IPS-15b (cell line): ENCODE measurements around the gene C2orf81.
"Not testable (repeated sequence)": the region's sequence is repeated elsewhere in the genome, so short reads cannot be mapped to it uniquely, and the experiment has no call there.

Source experiments
- H3K27me3 ChIP-seq: one replicate; pipeline ENCODE4 v1.6.1; 2013; ENCODE audit warnings: low read length; ENCODE audit not compliant: control insufficient read depth, insufficient read depth
- H3K36me3 ChIP-seq: one replicate; pipeline ENCODE4 v1.6.1; 2013; ENCODE audit warnings: low read length; ENCODE audit not compliant: control insufficient read depth, insufficient read depth
- H3K4me1 ChIP-seq: one replicate; pipeline ENCODE4 v1.6.1; 2013; ENCODE audit warnings: mild to moderate bottlenecking, low read length; ENCODE audit not compliant: control insufficient read depth, insufficient read depth
- H3K4me3 ChIP-seq: one replicate; pipeline ENCODE4 v1.5.1; 2013; ENCODE audit warnings: low read depth, low read length
- H3K9ac ChIP-seq: one replicate; pipeline ENCODE4 v1.6.1; 2013; ENCODE audit warnings: low read depth, mild to moderate bottlenecking, low read length
- H3K9me3 ChIP-seq: one replicate; pipeline ENCODE4 v1.6.1; 2013; ENCODE audit warnings: mild to moderate bottlenecking, low read length; ENCODE audit not compliant: control insufficient read depth, insufficient read depth

The C2orf81 gene

DNA sequence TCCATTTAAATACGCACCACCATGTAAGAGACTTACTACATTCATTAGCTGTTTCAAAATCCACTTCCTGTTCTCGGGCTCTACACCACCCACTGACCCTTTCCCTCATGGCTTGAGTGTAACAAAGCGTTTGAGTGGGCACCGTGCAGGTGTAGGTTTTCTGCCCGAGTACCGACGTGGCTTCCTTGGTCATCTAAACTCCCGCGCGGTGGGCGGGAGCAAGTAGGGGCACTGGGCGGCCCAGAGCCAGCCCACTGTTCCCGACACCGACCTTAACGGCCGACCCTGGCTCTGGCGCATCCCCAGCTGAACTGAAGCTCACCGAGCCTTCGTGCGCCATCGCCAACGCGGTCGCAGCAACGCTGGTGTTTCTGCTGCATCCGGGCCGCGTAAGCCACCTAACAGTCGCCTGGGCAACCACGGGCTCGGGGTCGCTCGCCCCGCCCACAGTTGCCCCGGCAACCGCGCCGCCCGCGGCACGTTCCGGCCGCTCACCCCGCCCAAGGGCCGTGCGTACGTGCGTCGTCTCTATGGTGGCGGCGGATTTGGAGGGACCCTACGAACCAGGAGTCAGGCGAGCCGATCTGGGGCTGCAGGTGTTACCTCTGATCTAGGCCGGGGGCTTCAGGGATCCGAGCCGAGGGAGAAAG is at the start of gene C2orf81, which contains the start of gene WDR54:
Gene C2orf81, minus strand, starts transcription at position 399 of the 650 bp plus-strand sequence. Its CDS starts 59 bp downstream, at position 340.
Gene WDR54, plus strand, starts transcription at position 510 of the 650 bp plus-strand sequence. CDS start 424 bp downstream, outside the sequence.
- peak within 1 kb of the TSS; percentile 89 for H3K4me3 ChIP-seq
- peaks cover 13% of the 10 kb centered on the region for H3K36me3 ChIP-seq
- peak within 1 kb of the TSS; percentile 70 for H3K9ac ChIP-seq
- H3K27me3 ChIP-seq, result peaks cover 11% of the 10 kb centered on the region
- no peaks in the 10 kb centered on the region for H3K4me1 ChIP-seq
- H3K9me3 ChIP-seq, result no peaks in the 10 kb centered on the region

DNA sequence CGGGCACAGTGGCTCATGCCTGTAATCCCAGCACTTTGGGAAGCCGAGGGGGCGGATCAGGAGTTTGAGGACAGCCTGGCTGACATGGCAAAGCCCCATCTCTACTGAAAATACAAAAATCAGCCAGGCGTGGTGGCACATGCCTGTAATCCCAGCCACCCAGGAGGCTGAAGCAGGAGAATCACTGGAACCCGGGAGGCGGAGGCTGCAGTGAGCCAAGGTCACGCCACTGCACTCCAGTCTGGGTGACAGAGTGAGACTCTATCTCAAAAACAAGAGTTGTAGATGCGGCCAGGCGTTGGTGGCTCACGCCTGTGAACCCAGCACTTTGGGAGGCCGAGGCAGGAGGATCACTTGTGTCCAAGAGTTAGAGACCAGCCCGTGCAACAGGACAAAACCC is 49.3 kb upstream of the C2orf81 start:
- H3K4me1 ChIP-seq, H3K4me3 ChIP-seq, H3K9me3 ChIP-seq, H3K9ac ChIP-seq, H3K27me3 ChIP-seq: not testable (repeated sequence)
- H3K36me3 ChIP-seq, result peaks cover 11% of the 10 kb centered on the region

DNA sequence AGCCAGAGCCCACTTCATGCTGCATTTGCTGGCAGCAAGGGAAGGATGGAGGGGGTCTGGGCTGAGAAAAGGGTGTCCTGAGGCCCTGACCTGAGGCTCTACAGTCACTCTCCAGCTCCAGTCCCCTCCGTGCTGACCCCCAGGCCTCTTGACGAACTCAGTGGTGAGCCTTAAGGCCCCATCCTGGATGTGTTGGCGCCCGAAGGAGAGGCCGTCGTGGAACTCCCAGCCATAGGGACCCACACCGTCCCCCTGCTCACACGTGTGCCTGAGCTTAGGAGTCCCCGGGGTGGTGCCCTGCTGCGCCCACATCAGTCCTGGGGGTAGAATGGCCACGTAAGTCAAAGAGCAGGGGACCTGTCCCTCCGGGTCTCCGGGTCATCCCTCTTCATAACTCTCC is 43.0 kb upstream of the C2orf81 start:
- Histone ChIP-seq H3K9me3 (no peaks in the 10 kb centered on the region), H3K9ac (peak overlapping the region; percentile 76), H3K36me3 (peaks cover 14% of the 10 kb centered on the region), H3K27me3 (no peaks in the 10 kb centered on the region), H3K4me1 (no peaks in the 10 kb centered on the region), H3K4me3 (peak overlapping the region; percentile 89)

DNA sequence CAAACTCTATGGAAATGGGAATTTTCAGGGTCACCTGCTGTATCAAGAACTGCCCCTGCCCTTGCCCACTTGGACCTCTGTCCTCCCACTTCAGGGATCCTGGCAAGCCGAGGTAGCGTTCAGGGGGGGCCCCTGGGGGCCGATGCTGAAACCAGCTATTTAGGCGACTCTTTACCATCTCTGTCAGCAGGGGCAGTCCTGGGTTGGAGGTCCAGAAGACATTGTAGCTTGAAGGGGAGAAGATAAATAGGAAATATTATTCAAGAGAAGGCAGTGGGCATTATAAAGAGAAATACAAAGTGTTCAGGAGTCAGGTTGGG is 41.3 kb upstream of the C2orf81 start:
- no peak overlapping the region for H3K9ac ChIP-seq

DNA sequence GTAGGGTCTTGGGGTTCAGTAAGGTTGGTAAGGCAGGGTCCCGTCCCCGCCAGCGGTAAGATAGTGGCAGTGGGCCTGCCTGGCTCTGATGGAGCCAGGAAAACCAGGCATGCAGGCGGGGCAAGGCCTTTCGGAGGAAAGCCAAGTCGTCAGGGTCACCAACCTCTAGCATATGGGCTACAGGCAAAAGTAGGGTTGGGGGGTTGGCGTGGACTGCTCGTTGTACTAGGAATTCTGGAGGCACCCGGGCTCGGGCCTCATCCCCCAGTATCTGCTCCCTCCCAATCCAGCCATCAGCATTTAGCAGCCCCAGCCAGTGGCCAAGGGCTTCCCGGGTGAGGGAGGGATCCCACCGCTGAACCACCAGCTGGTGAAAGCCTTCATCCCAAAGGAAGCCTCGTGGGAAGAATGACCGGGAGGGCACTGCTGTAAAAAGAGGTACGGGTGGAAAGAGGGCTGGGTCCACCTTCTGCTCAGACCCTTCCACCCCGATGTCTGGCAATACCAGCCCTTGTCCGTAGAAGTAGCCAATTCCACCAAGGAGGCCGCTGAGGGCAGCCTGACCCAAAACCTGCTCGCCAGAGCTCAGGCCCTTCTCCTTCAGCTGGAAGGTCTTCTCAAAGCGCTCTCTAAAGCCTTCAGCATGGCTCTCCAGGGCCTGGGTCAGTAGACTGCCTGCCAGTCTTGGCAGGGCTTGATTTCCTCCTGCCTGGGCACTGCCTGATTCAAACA is 40.8 kb upstream of the C2orf81 start:
- Histone ChIP-seq H3K4me1 (no peaks in the 10 kb centered on the region), H3K4me3 (no peak overlapping the region), H3K36me3 (peaks cover 14% of the 10 kb centered on the region), H3K27me3 (no peaks in the 10 kb centered on the region), H3K9me3 (no peaks in the 10 kb centered on the region), H3K9ac (no peak overlapping the region)

More for the DNA sequence above, 41.3 kb upstream of the C2orf81 start:
- Histone ChIP-seq H3K9me3 (no peaks in the 10 kb centered on the region), H3K4me1 (no peaks in the 10 kb centered on the region), H3K36me3 (peaks cover 14% of the 10 kb centered on the region), H3K27me3 (no peaks in the 10 kb centered on the region), H3K4me3 (no peak overlapping the region)

DNA sequence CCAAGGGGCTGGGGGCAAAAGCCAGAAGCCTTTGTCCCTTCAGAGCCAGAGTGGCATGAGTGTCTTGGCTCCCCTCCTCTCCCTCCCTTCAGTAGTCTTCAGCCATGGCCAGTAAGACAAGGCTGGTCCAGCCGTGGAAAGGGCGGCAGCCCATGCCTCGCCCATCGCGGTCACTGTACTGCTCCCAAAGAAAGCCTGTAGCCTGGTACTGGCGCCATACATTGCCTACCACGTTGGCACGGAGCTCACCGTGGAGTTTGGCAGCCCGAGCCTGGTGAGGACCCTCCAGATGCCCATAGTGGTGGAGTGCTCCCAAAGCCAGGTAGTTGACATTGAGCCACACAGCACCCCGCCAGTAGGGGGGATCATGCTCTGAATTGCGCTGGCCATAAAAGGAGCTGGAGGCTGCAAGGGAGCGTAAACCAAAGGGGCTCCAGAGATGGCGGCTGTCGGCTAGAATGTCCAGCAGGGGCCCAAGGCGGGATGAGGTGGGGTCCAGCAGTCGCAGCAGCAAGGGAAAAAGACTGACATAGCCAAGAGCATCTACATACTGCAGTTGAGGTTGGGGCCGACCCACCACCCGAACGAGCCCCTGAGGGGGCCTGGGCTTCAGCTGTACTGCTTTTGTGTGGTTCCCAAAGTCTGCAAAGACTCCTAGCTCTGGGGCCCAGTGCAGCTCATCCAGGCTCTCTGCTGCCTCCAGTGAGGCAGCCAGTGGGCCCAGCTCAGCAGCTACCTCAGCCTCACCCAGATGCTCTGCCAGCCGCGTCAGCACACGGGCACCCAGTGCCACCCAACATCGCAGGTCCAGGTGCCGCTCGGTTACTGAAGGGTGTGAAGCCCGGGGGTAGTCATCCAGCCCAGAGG is 40.0 kb upstream of the C2orf81 start:
- no peak overlapping the region for H3K9ac ChIP-seq
- H3K4me3 ChIP-seq, result no peak overlapping the region
- H3K4me1 ChIP-seq, result peaks cover 6% of the 10 kb centered on the region
- H3K27me3 ChIP-seq, result no peaks in the 10 kb centered on the region
- H3K9me3 ChIP-seq, result no peaks in the 10 kb centered on the region
- H3K36me3 ChIP-seq, result peaks cover 14% of the 10 kb centered on the region

DNA sequence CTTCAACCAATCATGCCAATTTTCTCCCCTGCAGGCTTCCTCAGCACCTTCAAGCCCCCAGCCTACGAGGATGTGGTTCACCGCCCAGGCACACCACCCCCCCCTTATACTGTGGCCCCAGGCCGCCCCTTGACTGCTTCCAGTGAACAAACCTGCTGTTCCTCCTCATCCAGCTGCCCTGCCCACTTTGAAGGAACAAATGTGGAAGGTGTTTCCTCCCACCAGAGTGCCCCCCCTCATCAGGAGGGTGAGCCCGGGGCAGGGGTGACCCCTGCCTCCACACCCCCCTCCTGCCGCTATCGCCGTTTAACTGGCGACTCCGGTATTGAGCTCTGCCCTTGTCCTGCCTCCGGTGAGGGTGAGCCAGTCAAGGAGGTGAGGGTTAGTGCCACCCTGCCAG is 38.8 kb upstream of the C2orf81 start:
- not testable (repeated sequence) for H3K9ac ChIP-seq, H3K4me1 ChIP-seq, H3K9me3 ChIP-seq, H3K4me3 ChIP-seq, H3K27me3 ChIP-seq
- H3K36me3 ChIP-seq, result peaks cover 14% of the 10 kb centered on the region

DNA sequence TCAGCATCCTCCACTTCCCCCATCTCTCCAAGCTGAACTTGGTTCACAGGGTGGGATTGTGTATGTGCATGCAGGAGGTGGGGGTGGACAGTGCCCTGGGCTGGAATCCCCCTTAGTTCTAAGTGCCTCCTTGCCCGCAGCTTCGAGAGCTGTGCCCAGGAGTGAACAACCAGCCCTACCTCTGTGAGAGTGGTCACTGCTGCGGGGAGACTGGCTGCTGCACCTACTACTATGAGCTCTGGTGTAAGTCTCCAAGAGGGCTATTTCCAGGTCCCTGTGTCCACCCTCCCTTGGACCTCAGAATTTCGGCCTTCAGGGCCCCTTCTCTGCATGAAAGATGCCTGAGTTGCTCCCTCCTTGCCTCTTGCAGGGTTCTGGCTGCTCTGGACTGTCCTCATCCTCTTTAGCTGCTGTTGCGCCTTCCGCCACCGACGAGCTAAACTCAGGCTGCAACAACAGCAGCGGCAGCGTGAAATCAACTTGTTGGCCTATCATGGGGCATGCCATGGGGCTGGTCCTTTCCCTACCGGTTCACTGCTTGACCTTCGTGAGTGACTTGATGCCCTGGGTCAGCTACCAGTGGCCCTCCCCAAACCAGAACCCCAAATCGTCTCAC is 38.2 kb upstream of the C2orf81 start:
- Histone ChIP-seq H3K4me3 (peak overlapping the region; percentile 84), H3K36me3 (peaks cover 14% of the 10 kb centered on the region)
- not testable (repeated sequence) for H3K9ac ChIP-seq, H3K9me3 ChIP-seq, H3K27me3 ChIP-seq, H3K4me1 ChIP-seq

DNA sequence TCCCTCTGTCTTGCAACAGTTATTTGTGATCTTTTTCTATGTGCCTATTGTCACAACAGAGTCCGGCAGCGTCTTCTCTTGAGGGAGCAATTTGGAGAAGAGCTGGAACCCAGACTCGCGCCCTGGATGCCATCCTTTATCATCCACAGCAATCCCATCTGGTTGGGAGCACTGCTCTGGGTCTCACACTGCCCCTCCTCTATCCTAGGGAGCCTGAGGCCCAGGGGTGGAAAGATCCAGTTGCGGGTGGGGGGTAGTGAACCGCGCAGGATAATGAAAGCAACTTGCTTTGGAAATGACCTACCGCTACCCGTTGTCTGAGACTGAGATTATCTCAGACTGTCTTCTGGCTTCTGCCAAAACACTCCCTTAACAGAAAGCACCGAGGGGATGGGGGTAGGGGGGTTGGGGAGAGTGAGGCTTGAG is 37.5 kb upstream of the C2orf81 start:
- H3K4me3 ChIP-seq, result peak overlapping the region; percentile 84
- peaks cover 6% of the 10 kb centered on the region for H3K4me1 ChIP-seq
- peaks cover 14% of the 10 kb centered on the region for H3K36me3 ChIP-seq
- no peaks in the 10 kb centered on the region for H3K9me3 ChIP-seq
- peak overlapping the region; percentile 89 for H3K9ac ChIP-seq
- H3K27me3 ChIP-seq, result no peaks in the 10 kb centered on the region

DNA sequence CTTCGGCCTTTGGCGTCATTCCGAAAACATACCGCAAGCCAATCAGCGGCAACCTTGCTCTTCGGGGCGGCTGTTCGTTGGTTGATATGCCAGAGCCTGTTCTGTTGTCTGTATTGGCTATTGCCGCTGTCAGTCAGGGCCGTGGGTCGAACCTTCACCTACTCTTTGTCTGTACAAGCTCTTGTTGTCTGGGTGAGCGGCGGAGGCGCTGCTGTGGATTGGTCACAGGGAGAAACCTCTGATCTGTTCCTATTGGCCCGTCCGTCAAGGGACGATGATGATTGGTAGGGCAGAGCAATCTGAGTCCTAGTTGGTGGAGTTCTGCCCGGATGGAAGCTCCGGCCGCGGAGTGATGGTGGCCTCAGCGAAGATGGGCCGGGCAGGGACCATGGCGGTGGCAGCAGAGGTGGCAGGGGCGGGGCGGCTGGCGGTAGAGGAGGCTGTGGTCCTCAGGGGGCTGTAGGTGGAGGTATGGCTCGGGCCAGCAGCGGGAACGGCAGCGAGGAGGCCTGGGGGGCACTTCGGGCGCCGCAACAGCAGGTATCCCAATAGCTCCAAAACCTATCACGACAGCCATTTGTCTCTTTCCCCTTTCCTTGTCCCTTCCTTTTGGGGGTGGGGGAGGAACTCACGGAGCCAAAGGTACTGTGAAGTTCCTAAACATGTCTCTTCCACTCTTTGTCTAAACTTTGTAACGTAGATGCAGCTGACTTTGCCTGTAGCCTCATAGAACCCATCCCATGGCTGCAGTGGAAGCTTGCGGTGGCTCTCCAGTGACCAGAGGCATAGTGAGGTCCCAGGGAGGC is 36.9 kb upstream of the C2orf81 start, which contains the start of gene WBP1:
Gene WBP1, plus strand, starts transcription at position 307 of the 806 bp plus-strand sequence. Its CDS starts 165 bp downstream, at position 472.
- H3K36me3 ChIP-seq, result peaks cover 14% of the 10 kb centered on the region
- H3K4me3 ChIP-seq, result peak within 1 kb of the TSS; percentile 84
- H3K27me3 ChIP-seq, result no peaks in the 10 kb centered on the region
- H3K4me1 ChIP-seq, result peaks cover 6% of the 10 kb centered on the region
- H3K9me3 ChIP-seq, result no peaks in the 10 kb centered on the region
- H3K9ac ChIP-seq, result peak within 1 kb of the TSS; percentile 89
